HG03060 (cell line): ENCODE results near the gene SKI.

Experiments used
- ATAC-seq: cut with Tn5 transposase; IDR thresholded peaks from one replicate; pipeline ENCODE4 v1.9.1; 2021; ENCODE audit warnings: low read depth, moderate number of reproducible peaks; ENCODE audit not compliant: unreplicated experiment

Gene SKI

GRCh38 chr1:2193514-2194281 lies 34.4 kb upstream of the SKI start:
- ATAC-seq = no peak

- ATAC-seq = peak; percentile 12
Measured at GRCh38 chr1:2194319-2194897, 33.7 kb upstream of the SKI start, which contains the start of gene FAAP20. Gene FAAP20, minus strand, starts transcription at chr1:2194772. Its CDS starts 23 bp downstream, at chr1:2194749.

- ATAC-seq = peak; percentile 35
Measured at GRCh38 chr1:2194898-2195673, 33.0 kb upstream of the SKI start.

- no peak for ATAC-seq
Measured at GRCh38 chr1:2195785-2196184, 32.3 kb upstream of the SKI start.

GRCh38 chr1:2196901-2197638 lies 31.0 kb upstream of the SKI start:
- no peak for ATAC-seq

GRCh38 chr1:2197707-2198165 lies 30.4 kb upstream of the SKI start:
- ATAC-seq = no peak

- no peak for ATAC-seq
Measured at GRCh38 chr1:2198571-2198970, 29.5 kb upstream of the SKI start.

- no peak for ATAC-seq
Measured at GRCh38 chr1:2199042-2199810, 28.9 kb upstream of the SKI start.

GRCh38 chr1:2200308-2200943 lies 27.7 kb upstream of the SKI start:
- ATAC-seq = no peak

- ATAC-seq = no peak
Measured at GRCh38 chr1:2201062-2201461, 27.1 kb upstream of the SKI start.

GRCh38 chr1:2202008-2202575 lies 26.0 kb upstream of the SKI start:
- ATAC-seq = no peak

GRCh38 chr1:2202843-2203601 lies 25.1 kb upstream of the SKI start:
- no peak for ATAC-seq

GRCh38 chr1:2203671-2204414 lies 24.3 kb upstream of the SKI start:
- ATAC-seq = no peak

- ATAC-seq = no peak
Measured at GRCh38 chr1:2204415-2205190, 23.5 kb upstream of the SKI start.

- peak; percentile 46 for ATAC-seq
Measured at GRCh38 chr1:2205191-2205952, 22.7 kb upstream of the SKI start.

- ATAC-seq = no peak
Measured at GRCh38 chr1:2206813-2207487, 21.2 kb upstream of the SKI start.
